Peyer's patch (tissue), 4 donors: Measurements from ENCODE around the gene SHD.

ENCODE experiments used
- CTCF ChIP-seq, 6 experiments: fragments of 450-650 bp in 4 of 6; fragments of 200-600 bp in 2 of 6; sonication (generic) in 1 of 6; IDR thresholded peaks; one replicate each; pipeline ENCODE4 v1.5.1; 2017 to 2019; ENCODE audit warnings: antibody characterized with exemption in 6 of 6, mild to moderate bottlenecking in 3 of 6, moderate library complexity in 1 of 6
- POLR2A ChIP-seq, 2 donors: fragments of 450-650 bp; IDR thresholded peaks; one replicate each; pipeline ENCODE4 v1.5.1; 2017; ENCODE audit warnings: antibody characterized with exemption in 2 of 2, mild to moderate bottlenecking in 2 of 2, moderate library complexity in 2 of 2

GRCh38 chr19:4323692-4324091 is 44.6 kb downstream of the SHD start:
- no peak for TF ChIP-seq CTCF (IDR thresholded peaks at IDR 0.05)
- TF ChIP-seq POLR2A (IDR thresholded peaks at IDR 0.05) = no peak
